Cardiac muscle cell (in vitro differentiated cells and primary cell): ENCODE data around the gene SCARB1. TPM values are rescaled to one million over a fixed set of nuclear protein-coding genes. Genes with fewer than 3 reads are reported as not detected.
A peak's percentile ranks its signal among the peaks of the same experiment; 100 is the strongest.

Source experiments
- DNase-seq, 2 donors: peaks; one replicate each; pipeline versions ENCODE4 v3.0.0 to v3.0.0-alpha.2; 2010 to 2017; ENCODE audit warnings: low read depth in 1 of 2, low spot score in 1 of 2
- H3K27ac ChIP-seq: fragments of 200-600 bp; sonication (generic); 2 replicates; pipeline ENCODE4 v1.5.1; 2016
- H3K27me3 ChIP-seq: fragments of 200-600 bp; sonication (generic); 2 replicates; pipeline ENCODE4 v1.6.0; 2016; ENCODE audit warnings: control low read depth
- H3K36me3 ChIP-seq: fragments of 200-600 bp; sonication (generic); 2 replicates; pipeline ENCODE4 v1.5.1; 2016; ENCODE audit warnings: control low read depth
- H3K4me1 ChIP-seq: fragments of 200-600 bp; sonication (generic); 2 replicates; pipeline ENCODE4 v1.8.1; 2017; ENCODE audit warnings: low read depth, mild to moderate bottlenecking, mixed run types
- H3K4me3 ChIP-seq: fragments of 200-600 bp; sonication (generic); 2 replicates; pipeline ENCODE4 v1.5.1; 2016; ENCODE audit warnings: mild to moderate bottlenecking
- H3K9me3 ChIP-seq: fragments of 200-600 bp; sonication (generic); 2 replicates; pipeline ENCODE4 v1.5.1; 2017; ENCODE audit warnings: low read depth, mild to moderate bottlenecking, control low read depth
- CTCF ChIP-seq: IDR thresholded peaks from 2 replicates; pipeline ENCODE4 v1.5.1; 2012; ENCODE audit warnings: low read depth, mild to moderate bottlenecking, low read length
- polyA plus RNA-seq: library from polyadenylated mRNA; unstranded; fragments of >200 nt; fragmentation: Nextera tagmentation; extraction: Ambion mirVana; gene quantifications from 2 replicates; pipeline ENCODE4 v1.2.1, GENCODE V29; 2016
- total RNA-seq: library from RNA; depleted of rRNA; stranded (reverse); fragments of >200 nt; gene quantifications from 2 replicates; pipeline ENCODE4 v1.2.3, GENCODE V29; 2016

The SCARB1 gene
- total and polyA plus RNA-seq, 2 experiments from 2014 or later = 37.7 to 42.5 TPM

- Histone ChIP-seq H3K9me3 (no peaks in the 10 kb centered on the region), H3K27ac (no peak overlapping the region), H3K4me1 (peaks cover 3% of the 10 kb centered on the region), H3K4me3 (no peak overlapping the region), H3K27me3 (no peaks in the 10 kb centered on the region), H3K36me3 (no peaks in the 10 kb centered on the region)
- no peak for TF ChIP-seq CTCF
- DNase-seq = no peak
Measured at GRCh38 chr12:124812356-124812755, 51.3 kb downstream of the SCARB1 start.

- no peak for DNase-seq
- no peak for TF ChIP-seq CTCF
- peaks cover 5% of the 10 kb centered on the region for H3K4me1 ChIP-seq
- no peak overlapping the region for H3K27ac ChIP-seq
- H3K4me3 ChIP-seq = no peak overlapping the region
- no peaks in the 10 kb centered on the region for H3K36me3 ChIP-seq
- H3K27me3 ChIP-seq = no peaks in the 10 kb centered on the region
- no peaks in the 10 kb centered on the region for H3K9me3 ChIP-seq
Measured at GRCh38 chr12:124811633-124812032, 52.0 kb downstream of the SCARB1 start.

- TF ChIP-seq CTCF = no peak
- no peaks in the 10 kb centered on the region for H3K27me3 ChIP-seq
- H3K27ac ChIP-seq = no peak overlapping the region
- H3K4me1 ChIP-seq = peaks cover 5% of the 10 kb centered on the region
- no peaks in the 10 kb centered on the region for H3K9me3 ChIP-seq
- peak in 1 of 2 donors; percentile 16 for DNase-seq
- H3K4me3 ChIP-seq = no peak overlapping the region
- no peaks in the 10 kb centered on the region for H3K36me3 ChIP-seq
Measured at GRCh38 chr12:124809878-124810277, 53.8 kb downstream of the SCARB1 start.

GRCh38 chr12:124809391-124809790, 54.3 kb downstream of the SCARB1 start:
- H3K4me3 ChIP-seq = no peak overlapping the region

GRCh38 chr12:124808272-124808671, 55.4 kb downstream of the SCARB1 start:
- Histone ChIP-seq H3K4me1 (peaks cover 5% of the 10 kb centered on the region), H3K36me3 (no peaks in the 10 kb centered on the region), H3K4me3 (no peak overlapping the region), H3K9me3 (no peaks in the 10 kb centered on the region), H3K27ac (no peak overlapping the region), H3K27me3 (no peaks in the 10 kb centered on the region)
- no peak for TF ChIP-seq CTCF
- no peak for DNase-seq

More at GRCh38 chr12:124809391-124809790, 54.3 kb downstream of the SCARB1 start:
- no peaks in the 10 kb centered on the region for H3K36me3 ChIP-seq
- H3K9me3 ChIP-seq = no peaks in the 10 kb centered on the region
- no peak for DNase-seq
- no peak for TF ChIP-seq CTCF
- peaks cover 5% of the 10 kb centered on the region for H3K4me1 ChIP-seq
- no peaks in the 10 kb centered on the region for H3K27me3 ChIP-seq
- no peak overlapping the region for H3K27ac ChIP-seq
